ENCODE results near the gene ZNF592. TPM values are rescaled to one million over a fixed set of nuclear protein-coding genes. Genes with fewer than 3 reads are reported as not detected.

Gene ZNF592
- total and polyA plus RNA-seq, 2 of the 13 experiments (the other 11 are each of a cell fraction or from before 2014, with no cell fraction given), result 8.2 to 9.8 TPM

- TF ChIP-seq ARNTL (CRISPR knock-in tag; IDR thresholded peaks at IDR 0.05), result no peak
- no peak for TF ChIP-seq TBX2 (CRISPR knock-in tag; IDR thresholded peaks at IDR 0.05; ENCODE audit: borderline replicate concordance)
- no peak for TF ChIP-seq ZNF331 (CRISPR knock-in tag; IDR thresholded peaks at IDR 0.05)
Measured at GRCh38 chr15:84764585-84764984, 16.2 kb downstream of the ZNF592 start (continued).

- intact Hi-C loops (cut with micrococcal nuclease; ENCODE audit: unreplicated experiment), result no loop called here
- DNase-seq (ENCODE audit: low spot score), result no peak
- Histone ChIP-seq H3K9ac (ENCODE audit: insufficient read depth, low read depth, low read length) (no peak overlapping the region), H3K4me1 (ENCODE audit: insufficient read depth, low read length) (peaks cover 35% of the 10 kb centered on the region), H3K4me3 (replicated peaks in 1 of 3; ENCODE audit: insufficient read depth in 1 of 3, low read depth in 2 of 3, low read length in 3 of 3) (no peak overlapping the region), H3K9me3 (ENCODE audit: low read length) (no peaks in the 10 kb centered on the region), H3K79me2 (ENCODE audit: insufficient read depth, low read length) (peaks cover 74% of the 10 kb centered on the region), H3K36me3 (replicated peaks in 1 of 2; ENCODE audit: control insufficient read depth in 1 of 2, insufficient read depth in 2 of 2, low read length in 2 of 2) (peaks cover 13 to 27% of the 10 kb centered on the region in 2 experiments), H2AFZ (ENCODE audit: low read length) (no peak overlapping the region), H4K20me1 (ENCODE audit: insufficient read depth, low read length) (0 out of 2 replicates have a peak, but pooled peaks cover 5% of the 10 kb centered on the region), H3K4me2 (ENCODE audit: low read depth, low read length) (no peak overlapping the region), H3K27ac (ENCODE audit: extremely low read length, insufficient read depth, low read length) (no peak overlapping the region), H3K27me3 (ENCODE audit: control insufficient read depth in 1 of 2, insufficient read depth in 2 of 2, low read length in 2 of 2) (no peaks in the 10 kb centered on the region)
- ChIA-PET CTCF (ENCODE audit: low intra/inter-chr PET ratio, low total read pairs) (no interaction called here), POLR2A (no interaction called here)
- in situ Hi-C loops (cut with HindIII; ENCODE audit: extremely low pct_ligation_motif_present, low pct_unique_long_range_greater_than_20kb), result no loop called here
- FAIRE-seq, result no peak
- no peak for ATAC-seq
- WGBS (ENCODE audit: low lambda C conversion rate), result 100% methylated on average over 1 of the region's 1 CpG
- no TSS peak for BruUV-seq (replicated peaks)
- TF ChIP-seq ZBTB33 (CRISPR knock-in tag; IDR thresholded peaks at IDR 0.05) (no peak), PHF8 (CRISPR knock-in tag; IDR thresholded peaks at IDR 0.05) (no peak), HNRNPUL1 (IDR thresholded peaks at IDR 0.05; ENCODE audit: low read depth, low read length) (no peak), ZNF704 (CRISPR knock-in tag; IDR thresholded peaks at IDR 0.05; ENCODE audit: borderline replicate concordance) (no peak), BCLAF1 (IDR thresholded peaks at IDR 0.05) (no peak)
Measured at GRCh38 chr15:84764989-84765388, 16.6 kb downstream of the ZNF592 start.
